WTC11 (cell line): ENCODE data around the gene SHROOM3. TPM values are rescaled to one million over a fixed set of nuclear protein-coding genes. Genes with fewer than 3 reads are reported as not detected.

Experiments
- ATAC-seq: fragments of 200-7000 bp; cut with Tn5 transposase; 2 replicates; pipeline ENCODE4 v1.10.0; 2021; ENCODE audit warnings: mild to moderate bottlenecking, moderate library complexity
- CTCF ChIA-PET: fragments of 300-600 bp; sonication (Branson Sonifier 250); formaldehyde crosslinking; loops from one replicate; lab custom pipeline; 2021; ENCODE audit warnings: antibody characterized with exemption; lab: Charles Lee
- POLR2A ChIA-PET: fragments of 350-600 bp; sonication (Branson Sonifier 250); formaldehyde crosslinking; loops from one replicate; lab custom pipeline; 2021; ENCODE audit warnings: antibody characterized with exemption; lab: Charles Lee
- DNase-seq: peaks from one replicate; pipeline ENCODE4 v3.0.0; 2021; ENCODE audit warnings: low spot score
- H3K27ac Mint-ChIP-seq: 2 replicates; pipeline ENCODE4 v1.8.0; 2021; ENCODE audit warnings: mixed read lengths
- H3K27me3 Mint-ChIP-seq: 2 replicates; pipeline ENCODE4 v1.8.0; 2021; ENCODE audit warnings: low read depth, mild to moderate bottlenecking, moderate library complexity, mixed read lengths
- H3K36me3 Mint-ChIP-seq: 2 replicates; pipeline ENCODE4 v1.8.0; 2021; ENCODE audit warnings: mixed read lengths
- H3K4me1 Mint-ChIP-seq: 2 replicates; pipeline ENCODE4 v1.8.0; 2022; ENCODE audit warnings: mixed read lengths
- H3K4me3 Mint-ChIP-seq: 2 replicates; pipeline ENCODE4 v1.8.0; 2021; ENCODE audit warnings: mild to moderate bottlenecking, moderate library complexity, mixed read lengths
- H3K9me3 Mint-ChIP-seq: 2 replicates; pipeline ENCODE4 v1.8.0; 2021; ENCODE audit warnings: mixed read lengths
- ARID4B ChIP-seq: sonication (generic); formaldehyde crosslinking; IDR thresholded peaks from 2 replicates; pipeline ENCODE4 v1.8.0; 2023; ENCODE audit warnings: missing genetic modification reagents, mild to moderate bottlenecking, borderline replicate concordance
- CREM ChIP-seq: sonication (generic); formaldehyde crosslinking; IDR thresholded peaks from 2 replicates; pipeline ENCODE4 v1.8.1; 2022; ENCODE audit warnings: mild to moderate bottlenecking, missing genetic modification reagents, moderate library complexity
- ELF4 ChIP-seq: sonication (generic); formaldehyde crosslinking; IDR thresholded peaks from 2 replicates; pipeline ENCODE4 v1.8.1; 2022; ENCODE audit warnings: low read depth, mild to moderate bottlenecking, moderate library complexity, missing genetic modification reagents
- ERG ChIP-seq: fragments of 250-450 bp; sonication (Bioruptor Pico); IDR thresholded peaks from 2 replicates; pipeline ENCODE4 v1.8.0; 2021; ENCODE audit warnings: mild to moderate bottlenecking
- ETV6 ChIP-seq: sonication (generic); formaldehyde crosslinking; IDR thresholded peaks from 2 replicates; pipeline ENCODE4 v1.8.1; 2022; ENCODE audit warnings: mild to moderate bottlenecking, missing genetic modification reagents
- FOXK1 ChIP-seq: sonication (generic); formaldehyde crosslinking; IDR thresholded peaks from 2 replicates; pipeline ENCODE4 v1.8.0; 2022; ENCODE audit warnings: mild to moderate bottlenecking, moderate library complexity, missing genetic modification reagents
- GABPB1 ChIP-seq: sonication (generic); formaldehyde crosslinking; IDR thresholded peaks from 2 replicates; pipeline ENCODE4 v1.8.1; 2023; ENCODE audit warnings: mild to moderate bottlenecking, missing genetic modification reagents
- GTF2I ChIP-seq: fragments of 250-450 bp; sonication (Bioruptor Pico); conservative IDR thresholded peaks from 2 replicates; pipeline ENCODE4 v1.4.0; 2021; ENCODE audit warnings: mild to moderate bottlenecking
- HMGA2 ChIP-seq: fragments of 250-450 bp; sonication (Bioruptor Pico); IDR thresholded peaks from 2 replicates; pipeline ENCODE4 v1.4.0; 2021; ENCODE audit warnings: mild to moderate bottlenecking, moderate library complexity
- NFATC4 ChIP-seq: fragments of 250-450 bp; sonication (Bioruptor Pico); IDR thresholded peaks from 2 replicates; pipeline ENCODE4 v1.9.0; 2021; ENCODE audit warnings: mild to moderate bottlenecking
- PRRX2 ChIP-seq: fragments of 250-450 bp; sonication (Bioruptor Pico); IDR thresholded peaks from 2 replicates; pipeline ENCODE4 v1.8.0; 2021; ENCODE audit warnings: mild to moderate bottlenecking
- SOX15 ChIP-seq: fragments of 250-450 bp; sonication (Bioruptor Pico); IDR thresholded peaks from 2 replicates; pipeline ENCODE4 v1.9.0; 2021; ENCODE audit warnings: mild to moderate bottlenecking
- TEAD4 ChIP-seq: sonication (generic); formaldehyde crosslinking; IDR thresholded peaks from 2 replicates; pipeline ENCODE4 v1.8.0; 2022; ENCODE audit warnings: mild to moderate bottlenecking, missing genetic modification reagents
- ZNF317 ChIP-seq: sonication (generic); formaldehyde crosslinking; IDR thresholded peaks from 2 replicates; pipeline ENCODE4 v1.8.1; 2023; ENCODE audit warnings: low read depth, mild to moderate bottlenecking, moderate library complexity, missing genetic modification reagents, borderline replicate concordance
- ZNF396 ChIP-seq: fragments of 250-450 bp; sonication (Bioruptor Pico); IDR thresholded peaks from 2 replicates; pipeline ENCODE4 v1.8.0; 2021; ENCODE audit warnings: mild to moderate bottlenecking, moderate library complexity, borderline replicate concordance
- ZNF423 ChIP-seq: fragments of 250-450 bp; sonication (Bioruptor Pico); IDR thresholded peaks from 2 replicates; pipeline ENCODE4 v2.1.2; 2022; ENCODE audit warnings: mild to moderate bottlenecking, moderate library complexity
- ZNF425 ChIP-seq: fragments of 250-450 bp; sonication (Bioruptor Pico); conservative IDR thresholded peaks from 2 replicates; pipeline ENCODE4 v1.9.0; 2021; ENCODE audit warnings: mild to moderate bottlenecking
- ZNF532 ChIP-seq: fragments of 250-450 bp; sonication (Bioruptor Pico); IDR thresholded peaks from 2 replicates; pipeline ENCODE4 v1.9.0; 2021; ENCODE audit warnings: mild to moderate bottlenecking, borderline replicate concordance
- total RNA-seq: library from RNA; stranded (reverse); gene quantifications from 3 replicates; pipeline ENCODE4 v1.2.3, GENCODE V29; 2021

Gene SHROOM3
- total RNA-seq, 1 experiment from 2014 or later = 71.9 TPM

GRCh38 chr4:76488888-76489685 lies 54.1 kb downstream of the SHROOM3 start:
- ChIA-PET CTCF (no interaction called here), POLR2A (no interaction called here)
- H3K36me3 Mint-ChIP-seq = peaks cover 6% of the 10 kb centered on the region; the same call in 1 of the 2 replicates
- no peak overlapping the region for H3K4me3 Mint-ChIP-seq
- H3K4me1 Mint-ChIP-seq = peaks cover 39% of the 10 kb centered on the region
- peaks cover 6% of the 10 kb centered on the region for H3K9me3 Mint-ChIP-seq
- DNase-seq (no peak), ATAC-seq (no peak)
- TF ChIP-seq ZNF532 (CRISPR knock-in tag) (no peak), SOX15 (CRISPR knock-in tag) (no peak), PRRX2 (CRISPR knock-in tag) (no peak), TEAD4 (CRISPR knock-in tag) (no peak), ELF4 (CRISPR knock-in tag) (no peak), CREM (CRISPR knock-in tag) (no peak), GABPB1 (no peak), ZNF423 (no peak), ETV6 (CRISPR knock-in tag) (no peak), ERG (CRISPR knock-in tag) (no peak), NFATC4 (CRISPR knock-in tag) (no peak)
- no peak overlapping the region for H3K27ac Mint-ChIP-seq
- H3K27me3 Mint-ChIP-seq = no peaks in the 10 kb centered on the region

GRCh38 chr4:76489686-76490161 lies 54.7 kb downstream of the SHROOM3 start:
- H3K36me3 Mint-ChIP-seq = peaks cover 6% of the 10 kb centered on the region; the same call in 1 of the 2 replicates
- DNase-seq (no peak), ATAC-seq (no peak)
- H3K9me3 Mint-ChIP-seq = peaks cover 6% of the 10 kb centered on the region
- ChIA-PET CTCF (no interaction called here), POLR2A (no interaction called here)
- H3K4me1 Mint-ChIP-seq = peaks cover 37% of the 10 kb centered on the region
- H3K27ac Mint-ChIP-seq = no peak overlapping the region
- no peaks in the 10 kb centered on the region for H3K27me3 Mint-ChIP-seq
- no peak overlapping the region for H3K4me3 Mint-ChIP-seq
- TF ChIP-seq ZNF317 (CRISPR knock-in tag) (no peak), HMGA2 (CRISPR knock-in tag) (no peak), ARID4B (CRISPR knock-in tag) (no peak), ZNF425 (no peak), GTF2I (no peak), ZNF532 (CRISPR knock-in tag) (no peak), ZNF396 (CRISPR knock-in tag) (no peak), FOXK1 (no peak)
